ENCODE results near the gene ATP6V1G2.
"Not testable (repeated sequence)": the region's sequence is repeated elsewhere in the genome, so short reads cannot be mapped to it uniquely, and the experiment has no call there.

- TF ChIP-seq SIN3A (conservative IDR thresholded peaks at IDR 0.05 in 1 of 2, IDR thresholded peaks at IDR 0.05 in 1 of 2; ENCODE audit: low read depth in 1 of 2, low read length in 2 of 2); CREB1 (IDR thresholded peaks at IDR 0.05); MAX (IDR thresholded peaks at IDR 0.05); CTCF (IDR thresholded peaks at IDR 0.05; ENCODE audit: control extremely low read depth in 1 of 3, insufficient read depth in 1 of 3, low read depth in 1 of 3, low read length in 3 of 3); BRCA1 (IDR thresholded peaks at IDR 0.05; ENCODE audit: low read depth, low read length); TCF12 (IDR thresholded peaks at IDR 0.05; ENCODE audit: low read depth, low read length); POLR2A (IDR thresholded peaks at IDR 0.05; ENCODE audit: control extremely low read depth in 1 of 2, low read depth in 2 of 2, low read length in 2 of 2); RAD21 (IDR thresholded peaks at IDR 0.05 in 1 of 2, conservative IDR thresholded peaks at IDR 0.05 in 1 of 2; ENCODE audit: low read depth in 2 of 2, low read length in 2 of 2); CHD2 (IDR thresholded peaks at IDR 0.05; ENCODE audit: low read length): not testable (repeated sequence)
Observed at GRCh38 chr6:31590691-31591090, 44.3 kb upstream of the ATP6V1G2 start.

All from H1 (cell line).